Ramos (cell line): Measurements from ENCODE around the gene MYO7A.

Experiments used
- in situ Hi-C: fragments of 300-500 bp; cut with MboI; formaldehyde crosslinking; loops from one replicate; pipeline ENCODE4 v1.14.3; 2022; ENCODE audit warnings: low sequenced_read_pairs; ENCODE audit not compliant: unreplicated experiment

The MYO7A gene

GRCh38 chr11:77127920-77128691, at the start of gene MYO7A:
Gene MYO7A, plus strand, starts transcription at chr11:77128246. Its CDS starts 2,389 bp downstream, at chr11:77130635.
- in situ Hi-C loops, result no loop called here

- in situ Hi-C loops, result no loop called here
These were observed 48.4 kb upstream of the MYO7A start for GRCh38 chr11:77079666-77080065.

GRCh38 chr11:77080643-77081210, 47.3 kb upstream of the MYO7A start:
- in situ Hi-C loops, result no loop called here

- in situ Hi-C loops, result no loop called here
These were observed 46.6 kb upstream of the MYO7A start for GRCh38 chr11:77081381-77081851.

- in situ Hi-C loops, result no loop called here
These were observed 45.8 kb upstream of the MYO7A start for GRCh38 chr11:77081976-77082836.

GRCh38 chr11:77082838-77083565, 45.0 kb upstream of the MYO7A start:
- in situ Hi-C loops, result no loop called here

GRCh38 chr11:77083566-77084245, 44.3 kb upstream of the MYO7A start:
- in situ Hi-C loops, result no loop called here

GRCh38 chr11:77084581-77085191, 43.4 kb upstream of the MYO7A start:
- in situ Hi-C loops, result no loop called here

- in situ Hi-C loops, result no loop called here
These were observed 42.4 kb upstream of the MYO7A start for GRCh38 chr11:77085652-77086051.

GRCh38 chr11:77086521-77087472, 41.2 kb upstream of the MYO7A start:
- in situ Hi-C loops, result no loop called here

GRCh38 chr11:77087723-77088225, 40.3 kb upstream of the MYO7A start:
- in situ Hi-C loops, result no loop called here

- in situ Hi-C loops, result no loop called here
These were observed 39.6 kb upstream of the MYO7A start for GRCh38 chr11:77088236-77089003.

GRCh38 chr11:77089004-77089545, 39.0 kb upstream of the MYO7A start:
- in situ Hi-C loops, result no loop called here

- in situ Hi-C loops, result loop anchor here (5.0 kb wide), 1 partner anchor 48 kb away; no protein-coding TSS in a partner anchor
These were observed 38.0 kb upstream of the MYO7A start for GRCh38 chr11:77090046-77090372.

- in situ Hi-C loops, result loop anchor here (5.0 kb wide), 1 partner anchor 48 kb away; no protein-coding TSS in a partner anchor
These were observed 37.5 kb upstream of the MYO7A start for GRCh38 chr11:77090373-77091111.
